GF-D8 (cell line): ENCODE measurements around the gene CDKN2D.
A peak's percentile ranks its signal among the peaks of the same experiment; 100 is the strongest.
"Not testable (repeated sequence)": the region's sequence is repeated elsewhere in the genome, so short reads cannot be mapped to it uniquely, and the experiment has no call there.

Source experiments
- DNase-seq: peaks from one replicate; lab custom pipeline; 2025; lab: John Stamatoyannopoulos, UW

The CDKN2D gene

DNA sequence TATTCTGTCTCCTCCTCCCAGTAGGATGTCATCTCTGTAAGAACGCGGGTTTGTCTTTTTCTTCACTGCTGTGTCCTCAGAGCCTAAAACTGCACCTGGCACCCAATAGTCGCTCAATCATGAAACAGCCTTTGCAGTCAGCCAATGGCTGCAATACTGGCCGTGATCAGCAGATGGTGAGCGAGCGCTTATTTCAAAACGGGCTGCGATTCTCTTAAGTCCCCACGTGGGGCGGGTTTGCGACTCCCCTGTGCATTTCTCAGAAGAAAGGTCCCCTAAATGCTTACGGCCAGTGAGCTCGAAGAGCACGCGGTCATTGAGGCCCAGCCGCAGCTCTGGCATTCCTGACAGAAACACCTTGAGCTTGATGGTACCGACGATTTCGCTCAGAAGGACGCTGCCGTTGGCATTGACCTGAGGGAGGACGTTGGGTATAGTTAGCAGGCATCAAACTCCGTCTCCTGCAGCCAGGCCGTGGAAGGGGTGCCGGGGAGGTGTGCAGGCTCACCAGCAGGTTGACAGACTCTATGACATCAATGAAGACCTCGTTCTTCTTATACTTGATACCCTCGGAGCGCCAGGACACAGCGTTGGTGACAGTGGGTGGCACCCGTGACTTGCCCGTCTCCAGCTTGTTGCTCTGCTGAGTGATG, 12.3 kb upstream of the CDKN2D start:
- DNase-seq: peak; percentile 61

DNA sequence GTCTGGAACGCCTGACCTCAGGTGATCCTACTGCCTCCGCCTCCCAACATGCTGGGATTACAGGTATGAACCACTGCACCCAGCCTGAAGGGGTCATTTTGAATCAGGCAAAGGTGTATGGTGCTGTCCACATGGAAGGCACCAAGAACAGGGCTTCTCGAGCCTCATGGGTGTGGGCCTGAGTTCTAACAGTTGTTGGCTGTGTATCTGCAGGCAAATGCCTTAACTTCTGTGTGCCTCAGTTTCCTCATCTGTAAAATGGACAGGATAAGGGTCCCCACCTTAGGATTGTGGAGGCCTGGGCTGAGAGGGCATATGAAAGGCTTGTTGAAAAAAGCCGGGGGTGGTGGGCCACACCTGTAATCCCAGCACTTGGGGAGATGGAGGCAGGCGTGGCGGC, 9.2 kb upstream of the CDKN2D start:
- no peak for DNase-seq

DNA sequence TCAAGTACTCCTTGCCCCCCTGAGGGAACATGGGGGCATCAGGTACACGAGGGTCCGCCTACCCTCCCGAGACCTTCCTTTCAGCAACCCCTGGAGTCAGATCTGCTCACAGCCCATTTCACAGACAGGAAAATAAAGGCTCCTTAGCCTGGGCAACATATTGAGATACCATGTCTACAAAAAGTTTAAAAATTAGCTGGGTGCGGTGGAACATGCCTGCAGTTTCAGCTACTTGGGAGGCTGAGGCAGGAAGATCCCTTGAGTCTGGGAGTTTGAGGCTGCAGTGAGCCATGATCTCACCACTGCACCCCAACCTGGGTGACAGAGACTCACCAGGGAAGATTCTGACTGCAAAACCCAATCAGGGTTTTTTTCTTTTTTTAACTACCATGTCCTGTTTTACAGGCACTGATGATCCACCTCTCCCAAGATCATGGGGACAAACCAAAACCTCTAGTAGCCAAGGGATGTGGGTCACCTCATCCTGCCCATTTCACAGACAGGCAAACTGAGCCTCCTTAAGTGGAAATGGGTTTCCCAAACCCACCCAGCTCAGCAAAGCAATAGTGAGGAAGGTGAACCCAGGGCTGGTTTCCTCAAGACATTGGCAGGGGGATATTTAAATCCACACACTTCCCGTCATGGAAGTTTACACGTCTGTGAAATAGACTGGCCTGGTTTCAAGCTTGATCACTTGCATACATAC, 6.4 kb upstream of the CDKN2D start:
- DNase-seq: no peak

DNA sequence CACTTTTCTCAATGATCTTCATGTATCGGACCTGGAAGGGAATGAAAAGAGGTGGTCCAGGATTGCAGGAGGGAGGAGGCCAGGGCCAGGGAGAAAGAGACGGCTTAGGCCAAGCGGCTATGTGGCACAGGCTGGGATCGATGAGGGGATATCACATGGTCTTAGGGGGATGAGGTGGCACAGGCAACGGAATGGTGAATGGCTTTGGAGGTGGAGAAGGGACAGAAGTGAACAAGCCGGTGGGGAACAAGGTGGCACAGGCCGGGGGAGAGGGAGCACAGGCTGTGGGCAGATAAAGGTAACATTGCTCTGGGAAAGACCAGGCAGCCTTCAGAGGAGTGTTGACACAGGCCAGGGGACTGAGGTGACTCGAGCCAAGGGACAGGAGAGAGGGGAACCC, 5.7 kb upstream of the CDKN2D start:
- DNase-seq: no peak

DNA sequence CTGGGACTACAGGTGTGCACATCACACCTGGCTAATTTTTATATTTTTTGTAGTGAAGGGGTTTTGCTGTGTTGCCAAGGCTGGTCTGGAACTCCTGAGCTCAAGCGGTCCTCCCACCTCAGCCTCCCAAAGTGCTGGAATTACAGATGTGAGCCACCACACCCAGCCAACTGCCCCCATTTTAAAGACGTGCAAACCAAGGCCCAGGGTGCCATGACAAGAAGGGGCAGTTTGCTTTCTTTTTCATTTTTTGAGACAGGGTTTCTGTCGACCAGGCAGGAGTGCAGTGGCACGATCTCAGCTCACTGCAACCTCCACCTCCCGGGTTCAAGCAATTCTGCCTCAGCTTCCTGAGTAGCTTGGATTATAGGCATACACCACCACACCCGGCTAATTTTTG, 5.0 kb upstream of the CDKN2D start:
- not testable (repeated sequence) for DNase-seq

DNA sequence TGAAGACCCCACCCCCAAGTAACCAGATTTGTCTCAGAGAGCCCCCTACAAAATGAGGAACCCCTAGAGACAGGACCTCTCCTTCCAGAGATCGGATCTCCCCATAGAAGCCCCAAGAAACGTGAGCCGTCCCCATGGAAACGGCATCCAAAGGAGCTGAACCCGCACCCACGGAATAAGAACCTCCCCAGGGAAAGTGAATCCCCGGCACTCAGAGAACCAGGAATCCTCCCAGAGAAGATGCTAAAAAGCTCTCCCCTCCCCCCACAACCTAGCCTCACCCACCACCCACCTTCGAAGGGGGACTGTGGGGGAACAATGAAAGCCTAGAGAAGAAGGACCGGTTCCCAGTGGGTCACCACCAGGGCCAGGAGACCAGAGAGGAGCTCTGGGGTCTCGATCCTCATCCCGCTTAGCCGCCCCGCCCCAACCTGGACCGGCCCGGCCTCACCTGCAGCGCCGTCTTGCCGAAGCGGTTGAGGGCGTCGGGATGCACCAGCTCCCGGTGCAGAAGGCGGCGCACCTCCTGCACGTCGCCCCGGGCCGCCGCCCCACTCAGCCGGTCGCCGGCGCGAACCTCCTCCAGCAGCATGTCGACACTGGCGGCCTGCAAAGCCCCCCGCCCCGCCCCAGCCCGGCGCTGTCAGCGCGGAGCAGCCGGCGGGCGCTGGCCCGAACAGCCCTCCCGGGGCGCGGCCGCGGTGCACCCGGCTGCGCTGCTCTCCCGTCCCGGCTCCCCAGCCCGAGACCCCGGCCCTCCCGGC, 535 bp downstream of the CDKN2D start:
- DNase-seq: no peak

DNA sequence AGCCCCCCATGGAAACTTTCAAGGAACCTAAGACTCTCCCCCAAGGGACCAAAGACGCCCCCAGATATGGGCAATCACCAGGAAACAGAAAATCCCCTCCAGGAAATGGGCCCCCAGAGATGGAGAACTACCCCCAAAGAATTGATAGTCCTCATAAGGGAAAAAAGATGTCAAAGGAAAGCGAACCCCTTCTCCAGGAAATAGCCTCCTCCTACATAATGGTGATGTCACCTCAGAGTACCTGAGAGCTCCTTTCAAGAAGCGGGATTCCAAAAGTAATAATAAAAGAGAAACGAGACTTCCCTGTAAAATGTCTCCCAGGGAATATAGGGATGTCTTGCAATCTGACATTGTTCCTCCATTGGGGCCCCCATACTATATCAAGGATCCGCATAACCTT, 1.1 kb downstream of the CDKN2D start:
- no peak for DNase-seq

DNA sequence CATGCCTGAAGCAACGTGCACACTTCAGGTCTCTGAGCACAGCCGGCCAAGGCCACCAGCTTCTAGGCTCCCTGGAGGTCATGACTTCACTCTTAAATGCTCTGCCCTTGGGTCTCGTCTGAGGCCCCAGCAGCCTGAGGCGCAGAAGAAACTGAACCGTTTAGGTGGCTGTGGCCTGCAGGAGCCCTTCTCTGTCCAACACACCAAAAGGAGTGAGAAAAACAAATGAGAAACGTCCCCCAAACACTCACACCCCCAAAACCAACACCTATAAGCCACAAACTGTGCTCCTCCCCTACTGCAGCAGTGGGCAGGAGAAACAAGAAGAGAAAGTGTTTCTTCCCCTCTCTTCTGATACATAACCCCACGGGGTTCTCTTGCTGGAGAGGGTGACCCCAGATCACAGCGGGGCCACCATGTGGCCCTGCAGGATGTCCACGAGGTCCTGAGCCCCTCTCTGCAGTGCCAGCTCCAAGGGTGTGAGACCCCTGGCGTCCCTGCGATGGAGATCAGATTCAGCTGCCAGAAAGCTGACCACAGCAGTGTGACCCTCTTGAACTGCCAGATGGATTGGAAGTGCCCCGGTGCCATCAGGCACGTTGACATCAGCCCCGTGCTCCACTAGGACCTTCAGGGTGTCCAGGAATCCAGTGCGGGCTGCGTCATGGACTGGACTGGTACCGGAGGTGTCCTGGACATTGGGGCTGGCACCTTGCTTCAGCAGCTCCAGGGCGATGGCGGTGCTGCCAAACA, 1.9 kb downstream of the CDKN2D start:
- DNase-seq: peak; percentile 42

DNA sequence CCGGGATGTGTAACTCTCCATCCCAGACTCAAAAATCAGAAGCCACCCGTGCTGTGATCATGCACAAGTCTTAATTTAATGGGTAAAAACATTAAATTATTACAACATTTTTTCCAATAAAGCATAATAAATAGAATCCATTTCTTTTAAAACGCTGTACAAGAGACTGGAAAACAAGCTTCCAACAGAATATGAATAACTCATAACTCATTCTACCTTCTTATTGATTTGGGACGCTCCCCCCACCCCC, 2.4 kb downstream of the CDKN2D start:
- no peak for DNase-seq

DNA sequence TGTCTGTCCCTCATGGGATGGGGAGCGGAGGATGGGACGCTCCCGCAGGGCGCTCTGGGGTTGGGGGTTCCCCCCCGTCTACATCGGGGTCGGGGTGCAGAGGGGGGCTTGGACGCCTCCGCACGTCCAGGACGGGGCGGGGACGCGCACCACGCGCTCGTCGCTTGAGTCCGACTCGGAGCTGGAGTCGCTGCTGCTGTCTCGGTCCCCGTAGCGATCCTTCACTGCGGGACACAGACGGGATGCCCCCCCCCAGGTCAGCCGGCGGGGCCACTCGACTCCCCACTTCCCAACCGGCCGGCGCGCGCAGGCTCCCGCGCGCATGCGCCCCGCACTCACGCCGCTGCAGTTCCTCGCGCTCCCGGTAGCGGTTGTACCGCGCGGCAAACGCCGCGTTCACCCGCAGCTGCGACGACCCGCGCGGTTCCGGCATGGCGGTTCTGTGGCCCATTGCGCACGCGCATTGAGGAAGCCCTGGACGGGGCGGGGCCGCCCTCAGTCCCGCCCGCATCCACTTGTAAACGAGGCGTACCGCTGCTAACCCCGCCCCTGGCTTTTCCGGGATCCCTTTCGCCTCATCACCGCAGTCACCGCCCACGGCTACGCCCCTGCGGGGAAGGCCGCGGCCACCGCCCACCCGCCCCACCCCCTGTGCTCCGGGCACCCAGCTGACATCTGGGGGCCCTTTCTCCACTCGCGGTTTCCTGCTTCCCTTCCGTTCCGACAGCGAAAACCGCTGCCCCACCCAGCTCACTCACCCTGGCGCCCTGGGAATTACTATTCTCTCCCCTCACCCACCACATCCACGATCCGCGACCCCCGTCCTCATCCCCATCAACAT, 3.0 kb downstream of the CDKN2D start, which contains the start of gene KRI1:
Gene KRI1, minus strand, starts transcription at position 444 of the 841 bp plus-strand sequence. Its CDS starts 11 bp downstream, at position 433.
- DNase-seq: peak; percentile 96

DNA sequence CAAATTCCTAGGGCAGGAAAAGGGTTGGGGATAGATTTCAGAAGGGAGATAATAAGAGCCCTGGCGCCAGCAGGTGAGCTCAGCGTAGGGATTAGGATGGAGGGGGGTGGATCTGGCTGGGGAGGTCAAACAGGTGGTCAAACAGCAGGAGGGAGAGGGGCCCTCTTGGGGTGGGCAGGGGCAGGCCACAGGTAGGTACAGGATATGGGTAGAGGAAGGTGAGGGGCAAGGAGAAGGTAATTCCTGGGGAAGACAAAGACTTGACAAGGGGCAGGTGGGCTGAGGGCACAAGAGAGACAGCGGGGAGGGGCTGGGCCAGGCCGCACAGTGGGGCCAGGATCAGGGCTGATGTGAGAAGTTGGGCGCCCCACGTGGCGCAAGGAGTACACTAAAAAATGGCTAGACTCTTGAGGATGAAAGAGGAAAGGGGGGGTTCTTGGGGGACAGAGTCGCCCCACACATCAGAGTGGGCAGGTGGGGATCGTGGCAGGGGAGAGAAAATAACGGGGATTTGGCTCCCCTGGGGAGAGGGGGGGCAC, 3.7 kb downstream of the CDKN2D start:
- DNase-seq: peak; percentile 8

DNA sequence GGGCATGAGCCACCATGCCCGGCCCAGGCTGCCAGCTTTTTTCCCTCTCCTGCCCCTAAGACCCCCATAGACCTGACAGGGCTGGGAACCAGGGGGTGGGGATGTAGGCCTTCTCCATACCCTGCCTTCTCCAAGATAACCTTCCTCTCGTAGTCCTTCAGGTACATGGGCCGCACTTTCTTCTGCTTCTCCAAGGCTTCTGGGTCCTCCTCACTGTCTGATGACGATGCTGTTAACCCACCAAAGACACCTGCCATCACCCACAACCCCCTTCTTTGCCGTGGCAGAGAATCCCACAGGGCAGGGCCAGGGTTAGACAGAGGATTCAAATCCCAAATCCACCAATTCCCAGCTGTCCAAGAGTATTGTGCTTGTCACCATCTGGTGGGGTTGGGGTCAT, 6.2 kb downstream of the CDKN2D start:
- DNase-seq: no peak

DNA sequence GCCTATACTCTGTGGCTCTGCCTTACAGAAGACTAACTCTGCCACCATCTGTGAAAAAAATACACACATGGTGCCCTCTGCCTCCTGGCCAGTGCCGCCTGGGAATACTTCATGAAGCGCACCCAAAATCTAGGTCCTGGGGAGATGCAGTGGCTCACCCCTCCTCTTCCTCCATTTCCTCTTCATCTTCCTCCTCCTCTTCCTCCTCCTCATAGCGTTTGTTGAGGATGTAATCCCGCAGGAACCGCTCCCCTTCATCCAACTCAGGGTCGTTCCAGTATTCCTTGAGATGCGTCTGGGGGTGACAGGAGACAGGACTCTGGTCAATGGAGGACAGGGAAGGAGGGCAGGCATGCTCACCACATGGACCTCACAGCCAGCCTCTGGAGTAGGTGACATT, 8.6 kb downstream of the CDKN2D start:
- no peak for DNase-seq

DNA sequence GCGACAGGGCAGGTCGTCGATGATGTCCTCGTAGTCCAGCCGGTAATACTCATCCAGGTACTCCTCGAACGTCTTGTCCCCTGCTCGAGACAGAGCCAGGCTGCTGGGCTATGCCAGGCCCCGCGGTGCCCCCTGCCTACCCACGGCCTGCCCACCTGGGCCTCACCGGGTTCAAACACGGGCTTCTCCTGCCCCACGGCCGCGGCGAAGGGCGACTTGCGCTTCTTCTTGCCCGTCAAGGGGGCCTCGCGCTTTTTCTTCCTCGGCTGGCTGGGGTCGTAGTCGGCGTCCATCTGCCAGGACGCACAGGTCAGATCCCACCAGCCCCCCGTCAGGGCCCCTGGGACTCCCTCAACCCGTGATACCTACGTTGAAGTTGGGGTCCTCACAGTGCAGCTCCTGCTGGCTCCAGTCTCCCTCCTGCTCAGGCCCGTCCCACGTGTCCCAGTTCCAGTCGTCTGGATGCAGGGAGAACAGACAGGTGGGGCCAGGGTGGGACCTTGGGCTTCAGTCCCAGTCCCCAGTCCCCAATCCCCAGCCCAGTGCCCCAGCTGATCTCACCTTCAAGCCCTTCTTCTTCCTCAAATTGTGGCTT, 11.1 kb downstream of the CDKN2D start:
- no peak for DNase-seq

DNA sequence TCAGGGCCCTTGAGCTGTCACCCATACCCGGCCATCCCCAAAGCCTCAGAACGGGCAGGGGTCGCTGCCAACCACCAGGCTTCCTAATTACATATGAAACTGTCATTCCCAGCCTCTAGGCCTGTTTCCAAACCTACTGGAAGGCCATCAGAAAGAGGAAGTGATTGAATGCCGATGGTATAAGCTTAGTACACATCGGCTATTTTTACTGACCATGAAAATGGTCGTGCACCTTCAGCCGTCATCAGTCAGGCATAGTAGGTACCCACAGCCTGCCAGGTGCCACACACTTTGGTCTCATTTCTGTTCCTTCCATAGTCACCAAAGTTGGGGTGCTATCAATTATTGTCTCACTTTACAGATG, 13.2 kb downstream of the CDKN2D start:
- no peak for DNase-seq

DNA sequence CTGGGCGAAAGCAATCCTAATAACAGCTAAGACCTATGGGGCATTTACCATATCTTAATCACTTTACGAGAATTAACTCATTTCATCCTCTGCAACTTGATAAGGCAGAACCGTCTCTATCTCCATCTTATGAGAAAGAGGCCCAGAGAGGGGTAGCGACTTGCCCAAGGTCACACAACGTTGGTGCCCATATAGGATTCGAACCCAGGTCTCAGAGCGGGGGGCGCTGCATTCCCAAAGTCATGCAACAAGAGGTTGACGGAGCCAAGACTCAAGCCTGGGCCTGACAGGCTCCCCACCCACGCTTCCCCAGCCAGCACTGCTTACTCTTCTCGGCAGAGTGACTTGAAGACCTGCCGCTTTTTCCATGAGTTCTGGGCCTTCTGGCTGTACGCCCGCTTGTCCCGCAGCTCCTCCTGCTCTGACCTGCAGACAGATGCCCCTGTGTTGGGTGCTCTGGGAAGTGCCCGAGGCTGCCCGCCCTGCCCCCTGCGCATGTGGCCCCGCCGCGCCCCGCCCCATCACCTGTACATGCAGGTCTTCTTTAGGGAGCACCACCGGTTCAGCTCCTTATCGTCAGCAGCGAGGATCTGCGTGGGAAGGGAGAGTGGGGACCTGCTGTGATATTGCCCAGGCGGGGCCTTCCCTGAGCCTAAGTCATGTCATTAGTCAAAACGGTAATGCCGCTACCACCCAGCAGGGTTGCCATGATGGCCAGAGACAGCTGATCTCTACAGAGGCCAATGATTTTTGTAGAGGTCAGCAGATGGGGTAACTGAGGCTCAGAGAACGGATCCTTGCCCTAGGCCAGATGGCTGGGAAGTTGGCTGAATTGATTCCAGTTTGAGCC, 13.8 kb downstream of the CDKN2D start:
- no peak for DNase-seq

DNA sequence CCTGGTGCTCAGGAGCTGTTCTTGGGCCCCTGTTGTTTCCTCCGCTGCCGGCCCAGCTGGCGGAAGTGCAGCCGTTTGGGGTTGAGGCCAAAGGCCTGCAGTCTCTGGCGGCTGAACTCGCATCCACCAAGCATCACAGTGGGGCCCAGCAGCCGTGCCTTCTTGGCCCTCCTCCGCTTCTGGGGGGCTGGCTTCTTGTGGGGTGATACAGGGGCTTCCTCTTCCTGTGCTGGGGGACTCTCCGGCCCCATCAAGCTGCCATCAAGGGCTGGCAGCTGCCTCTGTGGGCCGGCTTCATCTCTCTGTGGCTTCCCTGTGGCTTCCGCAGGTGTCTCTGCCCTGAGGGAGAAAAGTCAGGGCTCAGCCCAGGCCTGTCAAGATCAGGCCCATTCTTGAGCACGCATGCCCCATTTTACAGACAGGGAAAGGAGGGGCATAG, 14.8 kb downstream of the CDKN2D start:
- peak; percentile 86 for DNase-seq

DNA sequence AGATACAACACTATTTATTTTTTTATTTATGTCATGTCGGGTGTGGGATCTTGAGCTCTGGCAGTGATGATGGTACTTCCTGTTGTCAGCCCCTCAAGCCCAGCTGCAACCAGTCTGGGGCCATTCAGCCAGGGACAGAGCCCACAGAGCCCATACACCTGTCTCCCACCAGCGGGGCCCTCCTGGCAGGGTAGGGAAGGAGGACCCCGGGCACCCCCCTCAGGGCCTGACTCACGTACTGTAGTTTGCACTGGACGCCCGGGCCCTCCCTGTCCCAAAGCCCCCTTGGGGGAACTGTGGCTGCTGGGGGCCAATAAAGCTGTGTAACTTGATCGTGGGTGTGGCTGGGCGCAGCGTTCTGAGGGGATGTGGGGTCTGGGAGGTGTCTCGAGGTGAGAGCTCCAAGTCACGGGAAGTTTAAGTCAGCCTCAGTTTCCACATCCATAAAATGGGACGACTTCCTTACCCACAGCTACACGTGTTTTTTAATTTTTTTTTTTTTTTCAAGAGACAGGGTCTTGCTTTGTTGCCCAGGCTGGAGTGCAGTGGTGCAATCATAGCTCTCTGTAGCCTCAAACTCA, 15.6 kb downstream of the CDKN2D start:
- no peak for DNase-seq

DNA sequence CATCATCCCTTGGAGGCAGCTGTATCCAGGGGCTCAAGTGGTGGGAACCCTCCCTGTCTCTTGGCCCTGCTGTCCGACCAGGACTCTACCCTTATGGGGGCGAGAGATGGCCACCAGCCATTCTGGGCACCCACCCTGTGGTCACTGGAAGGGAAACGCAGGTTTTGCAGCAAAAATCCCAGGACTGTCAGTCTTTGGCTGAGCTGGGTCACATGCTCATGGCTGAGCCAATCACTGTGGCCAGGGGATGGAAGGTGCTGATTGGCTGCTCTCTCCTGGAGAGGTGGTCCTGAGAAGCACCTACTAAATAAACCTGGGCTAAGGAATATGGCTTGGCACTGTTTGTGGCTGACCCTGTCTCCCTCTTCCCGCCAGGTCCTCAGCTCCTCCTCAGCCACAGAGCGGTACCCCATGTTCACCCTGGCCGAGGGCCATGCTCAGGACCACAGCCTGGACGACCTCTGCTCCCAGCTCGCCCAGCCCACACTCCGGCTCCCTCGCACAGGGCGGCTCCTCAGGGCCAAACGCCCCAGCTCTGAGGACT, 16.2 kb downstream of the CDKN2D start:
- no peak for DNase-seq
